ENCODE data around the gene MCF2L. TPM values are rescaled to one million over a fixed set of nuclear protein-coding genes. Genes with fewer than 3 reads are reported as not detected.

The MCF2L gene
- total and polyA plus RNA-seq, 12 donors: 29.6 to 99.8 (median 45.3) TPM

- peak overlapping the region in 2 of 10 donors; percentile 16 to 39 for H3K27ac ChIP-seq
- 62 to 68% methylated on average over 7 of the region's 7 CpGs for WGBS, 2 donors
- DNase-seq (no peak), ATAC-seq (peak in 3 of 8 donors; percentile 2 to 10 (median 9))
- H3K9me3 ChIP-seq: no peaks in the 10 kb centered on the region
- peaks cover 0 to 15% (median 0%) of the 10 kb centered on the region in 9 donors for H3K36me3 ChIP-seq
- peak overlapping the region in 1 of 10 donors; percentile 3 for H3K4me3 ChIP-seq
- intact Hi-C loops (cut with DNase I): no loop called here
- H3K27me3 ChIP-seq: no peaks in the 10 kb centered on the region
- no peak for TF ChIP-seq CTCF (IDR thresholded peaks at IDR 0.05)
- peaks cover 2 to 71% (median 47%) of the 10 kb centered on the region in 9 donors for H3K4me1 ChIP-seq
These were observed 18.6 kb downstream of the MCF2L start for GRCh38 chr13:112987682-112988024.

- DNase-seq: no peak
These were observed 21.8 kb downstream of the MCF2L start for GRCh38 chr13:112990783-112991182.

GRCh38 chr13:112991609-112992008 lies 22.6 kb downstream of the MCF2L start:
- TF ChIP-seq CTCF (IDR thresholded peaks at IDR 0.05): no peak
- Histone ChIP-seq H3K9me3 (no peaks in the 10 kb centered on the region), H3K4me3 (no peak overlapping the region), H3K36me3 (peaks cover 0 to 15% (median 0%) of the 10 kb centered on the region in 9 donors), H3K27me3 (peaks cover 0 to 5% (median 0%) of the 10 kb centered on the region in 7 donors), H3K27ac (no peak overlapping the region), H3K4me1 (peaks cover 0 to 68% (median 26%) of the 10 kb centered on the region in 9 donors)
- DNase-seq (no peak), ATAC-seq (no peak)
- intact Hi-C loops (cut with DNase I): no loop called here
- WGBS, 2 donors: 54 to 67% methylated on average over 6 of the region's 6 CpGs

More at GRCh38 chr13:112990783-112991182, 21.8 kb downstream of the MCF2L start:
- Histone ChIP-seq H3K4me1 (peaks cover 2 to 68% (median 32%) of the 10 kb centered on the region in 9 donors), H3K4me3 (no peak overlapping the region), H3K27ac (no peak overlapping the region), H3K27me3 (no peaks in the 10 kb centered on the region), H3K9me3 (no peaks in the 10 kb centered on the region), H3K36me3 (peaks cover 0 to 15% (median 0%) of the 10 kb centered on the region in 9 donors)
- 24 to 38% methylated on average over 8 of the region's 8 CpGs for WGBS, 2 donors
- peak in 4 of 8 donors; percentile 9 to 68 (median 22) for ATAC-seq
- intact Hi-C loops (cut with DNase I): no loop called here
- TF ChIP-seq CTCF (IDR thresholded peaks at IDR 0.05): no peak

- Histone ChIP-seq H3K9me3 (no peaks in the 10 kb centered on the region), H3K27ac (no peak overlapping the region), H3K36me3 (peaks cover 0 to 24% (median 0%) of the 10 kb centered on the region in 9 donors), H3K4me1 (peaks cover 0 to 69% (median 34%) of the 10 kb centered on the region in 9 donors), H3K27me3 (peaks cover 0 to 5% (median 0%) of the 10 kb centered on the region in 7 donors), H3K4me3 (no peak overlapping the region)
- no peak for TF ChIP-seq CTCF (IDR thresholded peaks at IDR 0.05)
- intact Hi-C loops (cut with DNase I): no loop called here
- DNase-seq (no peak), ATAC-seq (no peak)
- 85 to 87% methylated on average over 31 of the region's 31 CpGs for WGBS, 2 donors
These were observed 24.1 kb downstream of the MCF2L start for GRCh38 chr13:112992931-112993680.
